Omental fat pad (tissue), 4 donors: ENCODE results near the gene SAMD13. TPM values are rescaled to one million over a fixed set of nuclear protein-coding genes. Genes with fewer than 3 reads are reported as not detected.

Experiments
- ATAC-seq: fragments of 150-250 bp; one replicate; pipeline ENCODE4 v1.9.1; 2016; ENCODE audit warnings: mild to moderate bottlenecking, moderate library complexity; ENCODE audit not compliant: low FRiP score
- DNase-seq: peaks from one replicate; pipeline ENCODE4 v3.0.0-alpha.2; 2019; ENCODE audit warnings: low spot score
- CTCF ChIP-seq, 3 donors: fragments of 450-650 bp; IDR thresholded peaks; one replicate each; pipeline ENCODE4 v1.5.1; 2016 to 2017; ENCODE audit warnings: antibody characterized with exemption in 3 of 3, mild to moderate bottlenecking in 3 of 3, moderate library complexity in 2 of 3
- total RNA-seq, 4 donors: library from RNA; depleted of rRNA; stranded (reverse); fragments of >200 nt; gene quantifications; one replicate each; pipeline ENCODE4 v1.1.0, GENCODE V29; 2016

Gene SAMD13
- total RNA-seq, 4 donors from 2014 or later, result 0.63 to 1.3 (median 0.72) TPM; not detected in 1

GRCh38 chr1:84259989-84260388, 41.5 kb upstream of the SAMD13 start:
- no peak for ATAC-seq
- no peak for TF ChIP-seq CTCF (IDR thresholded peaks at IDR 0.05)
- no peak for DNase-seq

GRCh38 chr1:84260852-84261518, 40.5 kb upstream of the SAMD13 start:
- TF ChIP-seq CTCF (IDR thresholded peaks at IDR 0.05), result no peak

GRCh38 chr1:84264961-84265360, 36.5 kb upstream of the SAMD13 start:
- DNase-seq (no peak), ATAC-seq (no peak)
- TF ChIP-seq CTCF (IDR thresholded peaks at IDR 0.05), result no peak

More at GRCh38 chr1:84260852-84261518, 40.5 kb upstream of the SAMD13 start:
- no peak for DNase-seq
- ATAC-seq, result no peak

GRCh38 chr1:84265867-84266266, 35.6 kb upstream of the SAMD13 start:
- DNase-seq, result no peak
- no peak for TF ChIP-seq CTCF (IDR thresholded peaks at IDR 0.05)
- ATAC-seq, result no peak

- ATAC-seq (no peak), DNase-seq (no peak)
- TF ChIP-seq CTCF (IDR thresholded peaks at IDR 0.05), result no peak
Observed at GRCh38 chr1:84266748-84267147, 34.8 kb upstream of the SAMD13 start.

- TF ChIP-seq CTCF (IDR thresholded peaks at IDR 0.05), result no peak
- no peak for ATAC-seq
Observed at GRCh38 chr1:84267476-84267875, 34.0 kb upstream of the SAMD13 start.

GRCh38 chr1:84268346-84268745, 33.2 kb upstream of the SAMD13 start:
- TF ChIP-seq CTCF (IDR thresholded peaks at IDR 0.05), result no peak
- DNase-seq (no peak), ATAC-seq (no peak)

More at GRCh38 chr1:84267476-84267875, 34.0 kb upstream of the SAMD13 start:
- no peak for DNase-seq
